Astrocyte of the spinal cord (primary cell): ENCODE measurements around the gene FADS2.

Experiments
- DNase-seq: peaks from one replicate; pipeline ENCODE4 v3.0.0; 2011; ENCODE audit warnings: low read depth, low spot score
- H3K4me3 ChIP-seq: 2 replicates; pipeline ENCODE4 v1.5.1; 2011; ENCODE audit warnings: low read depth, mild to moderate bottlenecking, low read length, moderate library complexity
- in situ Hi-C: cut with HindIII; loops from 2 replicates; pipeline ENCODE4 v1.10.0; 2017; ENCODE audit warnings: low sequenced_read_pairs
- TF ChIP-seq, protein P1 (sequence below): IDR thresholded peaks from 2 replicates; pipeline ENCODE4 v1.5.1; 2012; ENCODE audit warnings: low read depth, mild to moderate bottlenecking, low read length, inconsistent platforms

FADS2 gene

DNA sequence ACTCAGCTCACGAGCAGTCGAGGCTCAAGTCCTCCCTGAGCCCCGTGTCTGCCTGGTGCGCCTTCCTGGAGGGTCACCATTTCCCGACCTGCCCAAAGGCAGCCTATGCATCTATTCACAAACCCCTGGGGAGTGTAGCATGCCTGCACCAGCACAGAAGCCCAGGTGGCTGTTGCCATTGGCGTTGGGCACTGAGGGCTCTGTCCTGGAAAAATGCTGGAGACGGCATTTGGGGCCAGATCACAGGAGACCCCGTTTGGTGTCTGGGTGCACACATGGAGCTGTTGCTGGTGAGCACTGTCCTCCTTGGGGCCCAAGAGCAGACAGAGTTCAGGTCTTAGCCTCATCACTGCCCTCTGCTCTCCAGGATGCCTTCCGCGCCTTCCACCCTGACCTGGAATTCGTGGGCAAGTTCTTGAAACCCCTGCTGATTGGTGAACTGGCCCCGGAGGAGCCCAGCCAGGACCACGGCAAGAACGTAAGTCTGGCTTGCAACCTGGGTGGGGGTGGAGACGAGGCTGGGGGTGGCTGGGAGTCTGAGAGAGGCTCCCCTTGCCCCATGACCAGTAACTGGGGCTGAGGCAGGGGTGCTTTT lies 9.4 kb downstream of the FADS2 start:
- in situ Hi-C loops: no loop called here
- DNase-seq: no peak
- no peak overlapping the region for H3K4me3 ChIP-seq
- TF ChIP-seq, protein P1, sequence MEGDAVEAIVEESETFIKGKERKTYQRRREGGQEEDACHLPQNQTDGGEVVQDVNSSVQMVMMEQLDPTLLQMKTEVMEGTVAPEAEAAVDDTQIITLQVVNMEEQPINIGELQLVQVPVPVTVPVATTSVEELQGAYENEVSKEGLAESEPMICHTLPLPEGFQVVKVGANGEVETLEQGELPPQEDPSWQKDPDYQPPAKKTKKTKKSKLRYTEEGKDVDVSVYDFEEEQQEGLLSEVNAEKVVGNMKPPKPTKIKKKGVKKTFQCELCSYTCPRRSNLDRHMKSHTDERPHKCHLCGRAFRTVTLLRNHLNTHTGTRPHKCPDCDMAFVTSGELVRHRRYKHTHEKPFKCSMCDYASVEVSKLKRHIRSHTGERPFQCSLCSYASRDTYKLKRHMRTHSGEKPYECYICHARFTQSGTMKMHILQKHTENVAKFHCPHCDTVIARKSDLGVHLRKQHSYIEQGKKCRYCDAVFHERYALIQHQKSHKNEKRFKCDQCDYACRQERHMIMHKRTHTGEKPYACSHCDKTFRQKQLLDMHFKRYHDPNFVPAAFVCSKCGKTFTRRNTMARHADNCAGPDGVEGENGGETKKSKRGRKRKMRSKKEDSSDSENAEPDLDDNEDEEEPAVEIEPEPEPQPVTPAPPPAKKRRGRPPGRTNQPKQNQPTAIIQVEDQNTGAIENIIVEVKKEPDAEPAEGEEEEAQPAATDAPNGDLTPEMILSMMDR: no peak

DNA sequence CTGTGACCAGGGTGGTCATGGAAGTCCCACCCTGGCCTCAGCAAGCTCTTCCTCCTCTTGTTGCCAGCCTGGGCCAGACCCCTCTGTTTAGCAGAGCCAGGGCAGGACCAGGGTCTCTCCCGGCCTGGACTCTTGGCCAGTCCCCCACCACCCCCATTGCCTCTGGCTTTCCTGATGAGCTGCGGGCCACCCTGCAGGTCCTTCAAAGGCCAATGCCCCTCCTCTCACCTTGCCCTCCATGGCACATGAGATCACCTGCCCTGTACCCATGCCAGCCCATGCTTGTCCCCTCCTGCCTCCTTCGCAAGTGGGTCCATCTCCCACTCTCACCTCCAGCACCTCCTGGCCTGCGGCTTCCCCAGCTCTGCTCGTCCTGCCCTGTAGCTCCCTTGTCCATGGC lies 10.4 kb downstream of the FADS2 start:
- no peak for DNase-seq
- TF ChIP-seq, protein P1: no peak
- H3K4me3 ChIP-seq: no peak overlapping the region
- in situ Hi-C loops: no loop called here

DNA sequence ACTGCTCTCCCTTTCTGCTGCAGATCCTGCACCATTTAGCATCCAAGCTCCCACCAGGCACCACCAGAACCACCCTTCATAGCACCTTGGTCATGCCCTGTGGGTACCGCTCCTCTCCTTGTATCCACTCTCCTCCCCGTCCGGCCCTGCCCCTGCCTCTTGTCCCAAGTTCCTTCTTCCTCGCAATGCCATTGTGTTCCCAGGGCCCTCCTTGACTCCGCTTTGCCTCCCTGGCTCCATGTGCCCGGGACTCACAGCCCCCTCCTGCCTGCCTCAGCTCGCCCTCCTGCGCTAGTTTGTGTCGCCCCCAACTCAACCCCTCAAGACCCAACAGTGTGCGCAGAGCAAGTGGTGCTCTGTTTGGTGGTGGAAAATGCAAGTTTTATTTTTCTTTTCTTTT lies 10.8 kb downstream of the FADS2 start:
- TF ChIP-seq, protein P1: no peak
- in situ Hi-C loops: no loop called here
- DNase-seq: no peak
- H3K4me3 ChIP-seq: no peak overlapping the region

DNA sequence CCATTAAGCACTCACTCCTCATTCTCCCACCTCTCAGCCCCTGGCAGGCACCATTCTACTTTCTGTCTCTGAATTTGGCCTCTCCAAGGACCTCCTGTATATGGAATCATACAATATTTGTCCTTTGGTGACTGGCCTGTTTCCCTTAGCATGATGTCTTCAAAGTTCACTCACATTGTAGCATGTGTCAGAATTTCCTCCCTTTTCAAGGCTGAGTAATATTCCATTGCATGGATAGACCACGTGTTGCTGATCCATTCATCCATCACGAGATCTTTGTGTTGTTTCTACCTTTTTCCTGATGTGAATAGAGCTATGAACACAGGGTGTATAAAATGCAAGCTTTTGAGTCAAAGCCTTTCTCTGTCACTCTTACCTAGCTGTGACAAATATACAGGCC lies 11.6 kb downstream of the FADS2 start:
- H3K4me3 ChIP-seq: no peak overlapping the region
- in situ Hi-C loops: no loop called here
- no peak for DNase-seq
- TF ChIP-seq, protein P1: no peak

DNA sequence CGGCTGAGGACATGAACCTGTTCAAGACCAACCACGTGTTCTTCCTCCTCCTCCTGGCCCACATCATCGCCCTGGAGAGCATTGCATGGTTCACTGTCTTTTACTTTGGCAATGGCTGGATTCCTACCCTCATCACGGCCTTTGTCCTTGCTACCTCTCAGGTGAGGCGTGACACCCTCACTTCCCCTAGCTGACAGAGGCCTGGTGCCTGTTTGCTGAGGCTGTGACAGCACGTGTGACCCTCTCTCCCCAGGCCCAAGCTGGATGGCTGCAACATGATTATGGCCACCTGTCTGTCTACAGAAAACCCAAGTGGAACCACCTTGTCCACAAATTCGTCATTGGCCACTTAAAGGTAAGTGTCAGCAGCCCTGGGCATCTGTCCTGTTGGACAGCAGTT lies 12.3 kb downstream of the FADS2 start:
- in situ Hi-C loops: no loop called here
- H3K4me3 ChIP-seq: no peak overlapping the region
- no peak for DNase-seq
- TF ChIP-seq, protein P1: no peak

DNA sequence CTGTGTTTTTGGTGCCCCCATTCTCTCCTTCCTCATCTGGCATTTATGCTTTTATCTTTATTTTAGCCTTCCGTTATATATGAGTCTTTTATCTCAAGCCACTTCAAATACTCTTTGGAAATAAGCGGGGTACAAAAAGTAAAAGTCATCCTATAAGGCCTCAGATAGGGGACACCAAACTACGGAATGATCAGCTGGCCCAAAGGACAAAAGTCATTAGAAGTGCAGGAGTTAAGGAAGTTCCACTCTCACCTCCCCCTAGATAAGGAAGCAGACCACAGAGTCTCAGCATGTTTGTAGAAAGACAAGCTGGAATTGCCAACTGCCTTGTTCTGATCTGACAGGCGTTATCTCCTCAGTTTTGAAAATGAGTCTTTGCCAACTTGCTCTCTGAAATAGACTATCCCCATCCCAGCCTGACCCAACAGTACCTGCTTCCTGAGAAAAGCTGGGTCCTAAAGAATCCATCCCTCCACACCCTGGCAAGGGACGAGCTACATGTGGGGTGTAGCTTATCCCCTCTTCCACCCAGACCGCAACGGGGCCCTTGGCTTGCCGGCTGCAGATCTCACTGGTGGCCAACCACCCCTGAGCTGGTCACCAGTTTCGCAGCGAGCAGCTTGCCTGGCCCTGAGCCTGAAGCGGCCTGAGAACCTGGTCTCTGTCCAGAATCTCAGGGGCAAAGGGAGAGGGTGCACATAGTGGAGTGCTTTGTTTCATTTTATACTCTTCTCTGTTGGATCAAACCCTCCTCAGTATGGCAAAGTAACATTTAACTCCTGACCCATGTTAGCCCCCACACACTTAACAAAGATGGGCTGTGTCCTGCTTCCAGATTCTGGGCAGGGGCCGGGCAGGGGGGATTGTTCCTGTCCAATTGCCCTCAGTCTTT lies 13.8 kb downstream of the FADS2 start:
- no peak for DNase-seq
- in situ Hi-C loops: no loop called here
- H3K4me3 ChIP-seq: no peak overlapping the region
- TF ChIP-seq, protein P1: no peak
